Measurements from ENCODE around the gene C17orf78.
"Not testable (repeated sequence)": the region's sequence is repeated elsewhere in the genome, so short reads cannot be mapped to it uniquely, and the experiment has no call there.

C17orf78 gene

DNA sequence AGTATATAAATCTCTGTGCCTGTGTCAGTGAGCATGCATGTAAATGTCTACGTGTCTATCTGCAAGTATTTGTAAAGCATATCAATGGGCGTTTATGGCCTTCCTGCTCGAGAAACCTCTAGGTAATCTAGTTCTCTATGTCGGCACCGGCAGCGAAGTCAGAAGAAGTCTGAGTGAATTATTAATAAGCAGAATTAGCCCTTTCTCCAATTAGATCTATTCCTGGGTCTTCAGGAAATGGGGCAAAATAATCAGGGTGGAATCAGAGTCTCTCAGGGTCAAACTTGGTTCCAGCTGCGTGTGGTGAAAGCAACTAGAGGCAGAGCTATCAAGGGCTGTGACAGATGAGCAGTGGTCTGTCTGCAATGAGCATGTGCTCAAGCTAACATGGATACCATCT lies at the start of gene C17orf78:
C17orf78 (plus strand) TSS at position 280 of the 400 bp plus-strand sequence; CDS start at position 388, 108 bp downstream.
- DNase-seq, result no peak

DNA sequence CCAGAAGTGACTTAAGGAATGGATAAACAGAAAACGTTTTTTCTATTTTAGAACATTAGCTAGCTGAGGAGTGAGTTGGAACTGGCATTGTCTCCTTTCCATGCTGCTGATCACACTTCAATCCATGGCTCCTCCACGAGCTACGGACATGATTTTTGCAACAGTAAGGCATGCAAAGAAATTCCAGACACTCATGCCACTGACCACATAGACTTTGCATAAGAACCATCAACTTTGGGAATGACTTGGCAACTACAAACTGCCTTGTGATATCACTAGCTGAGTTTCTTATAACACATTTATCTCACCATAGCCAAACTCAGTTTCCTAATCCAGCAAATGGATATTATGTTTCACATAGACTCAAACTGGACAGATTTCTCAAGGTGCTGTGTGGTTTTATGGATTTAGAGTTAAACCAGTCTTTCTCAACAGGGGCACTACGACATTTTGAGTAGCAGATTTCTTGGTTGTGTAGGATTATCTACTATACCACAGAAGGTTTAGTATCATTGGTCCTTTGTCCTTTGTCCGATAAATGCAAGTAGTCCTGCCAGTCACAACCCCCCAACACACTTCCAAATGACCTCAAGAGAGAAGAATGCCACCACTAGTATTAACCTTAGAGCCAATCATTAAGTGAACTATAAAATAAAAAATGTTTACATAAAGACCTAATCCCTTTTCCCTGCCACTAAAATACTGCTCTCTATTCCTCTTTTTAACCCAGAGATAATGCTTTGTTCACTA lies 48.3 kb upstream of the C17orf78 start:
- DNase-seq, result no peak

GRCh38 chr17:37338847-37339246 lies 36.9 kb upstream of the C17orf78 start:
- DNase-seq, result no peak

- no peak for DNase-seq
Observed at GRCh38 chr17:37339321-37339720, 36.5 kb upstream of the C17orf78 start.

DNA sequence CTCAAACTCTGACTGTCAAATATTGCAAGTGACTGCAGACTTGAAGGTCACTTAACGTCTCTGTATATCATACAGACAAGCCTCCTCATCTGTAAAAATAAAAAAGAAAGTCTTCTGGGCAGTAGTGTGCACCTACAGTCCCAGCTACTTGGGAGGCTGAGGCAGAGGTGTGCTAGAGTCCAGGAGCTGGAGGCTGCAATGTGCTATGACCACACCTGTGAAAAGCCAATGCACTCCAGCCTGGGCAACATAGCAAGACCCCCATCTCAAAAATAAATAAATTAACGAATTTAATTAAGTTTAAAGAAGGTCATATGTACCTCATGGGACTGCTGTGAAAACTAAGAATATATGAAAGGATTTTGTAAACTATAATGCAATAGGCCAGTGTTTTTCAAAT lies 35.0 kb upstream of the C17orf78 start:
- DNase-seq, result no peak

- DNase-seq, result no peak
Observed at GRCh38 chr17:37342589-37342988, 33.2 kb upstream of the C17orf78 start.

DNA sequence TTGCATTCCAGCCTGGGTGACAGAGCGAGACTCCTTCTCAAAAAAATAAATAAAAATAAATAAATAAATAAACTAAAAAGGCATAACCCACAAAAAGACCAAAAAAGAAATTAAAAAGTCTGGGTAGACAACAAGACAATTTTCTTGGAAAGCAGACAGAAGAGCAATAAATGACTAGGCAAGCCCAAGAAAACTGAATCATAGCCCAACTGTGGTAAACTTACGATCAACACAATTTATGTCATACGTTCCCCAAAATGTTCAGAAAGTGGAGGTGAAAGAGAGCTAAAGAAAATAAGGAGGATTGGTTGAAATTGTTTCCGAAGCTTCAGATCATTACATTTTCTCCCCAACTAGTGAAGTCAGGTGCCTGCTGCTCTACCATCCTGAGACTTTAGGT lies 31.3 kb upstream of the C17orf78 start:
- DNase-seq, result no peak

GRCh38 chr17:37346863-37347402 lies 28.9 kb upstream of the C17orf78 start:
- DNase-seq, result not testable (repeated sequence)

DNA sequence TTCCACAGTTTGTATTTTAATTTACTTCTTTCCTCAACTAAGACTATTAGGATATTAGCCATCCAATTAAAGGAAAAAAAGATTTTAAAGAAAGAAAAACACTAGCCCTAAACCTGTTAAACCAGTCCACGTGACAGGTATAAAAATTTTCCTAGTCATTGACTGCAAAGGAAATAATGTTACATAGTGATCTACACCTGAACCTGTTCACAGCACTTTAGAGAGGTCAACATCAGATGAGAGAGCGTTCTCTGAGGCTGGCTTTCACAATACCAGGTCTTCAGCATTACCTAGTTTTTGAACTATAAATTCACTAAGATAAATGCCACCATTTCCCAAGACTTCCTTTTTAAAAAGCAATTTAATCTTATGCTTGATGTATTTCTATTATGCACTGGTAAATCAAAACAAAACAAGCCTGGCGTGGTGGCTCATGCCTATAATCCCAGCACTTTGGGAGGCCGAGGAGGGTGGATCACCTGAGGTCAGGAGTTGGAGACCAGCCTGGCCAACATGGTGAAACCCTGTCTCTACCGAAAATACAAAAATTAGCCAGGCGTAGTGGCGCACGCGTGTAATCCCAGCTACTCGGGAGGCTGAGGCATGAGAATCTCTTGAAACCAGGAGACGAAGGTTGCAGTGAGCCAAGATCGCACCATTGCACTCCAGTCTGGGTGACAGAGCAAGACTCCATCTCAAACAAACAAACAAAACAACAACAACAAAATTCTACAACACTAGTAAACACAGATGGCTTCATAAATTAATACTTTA lies 18.8 kb upstream of the C17orf78 start:
- not testable (repeated sequence) for DNase-seq

DNA sequence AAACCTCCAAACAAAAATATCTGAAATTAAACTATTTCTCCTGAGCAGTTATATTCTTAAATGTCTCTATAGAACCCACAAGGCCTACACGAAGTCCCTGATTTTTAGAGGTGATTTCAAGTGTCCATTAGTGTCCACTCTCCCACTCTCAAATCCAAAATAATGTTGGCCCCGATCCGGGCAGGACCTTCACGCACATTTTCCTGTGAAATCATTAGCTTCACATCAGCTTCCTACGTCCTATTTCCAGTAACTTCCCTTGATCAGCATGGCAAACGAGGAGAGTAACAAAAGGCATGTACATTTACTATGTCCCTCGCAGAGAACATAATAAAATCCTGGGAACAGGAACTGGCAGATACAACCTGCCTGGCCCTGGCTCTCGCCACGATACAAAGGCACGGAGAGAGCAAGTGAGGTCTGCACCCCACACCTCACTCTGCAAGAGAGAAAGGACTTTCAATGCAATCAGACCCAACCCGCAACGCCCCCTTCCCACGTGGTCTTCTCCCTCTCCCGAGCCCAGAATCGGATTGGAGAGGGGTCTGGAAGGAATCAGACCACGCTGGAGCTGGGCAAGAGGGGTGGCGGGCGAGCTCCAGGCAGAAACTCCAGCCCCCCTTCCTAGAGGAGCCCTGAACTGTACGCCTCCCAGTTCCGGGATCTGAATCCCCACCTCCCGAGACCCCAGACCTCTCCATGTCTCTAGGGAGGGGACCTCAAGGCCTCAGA lies 17.5 kb upstream of the C17orf78 start:
- DNase-seq, result peak; percentile 57

DNA sequence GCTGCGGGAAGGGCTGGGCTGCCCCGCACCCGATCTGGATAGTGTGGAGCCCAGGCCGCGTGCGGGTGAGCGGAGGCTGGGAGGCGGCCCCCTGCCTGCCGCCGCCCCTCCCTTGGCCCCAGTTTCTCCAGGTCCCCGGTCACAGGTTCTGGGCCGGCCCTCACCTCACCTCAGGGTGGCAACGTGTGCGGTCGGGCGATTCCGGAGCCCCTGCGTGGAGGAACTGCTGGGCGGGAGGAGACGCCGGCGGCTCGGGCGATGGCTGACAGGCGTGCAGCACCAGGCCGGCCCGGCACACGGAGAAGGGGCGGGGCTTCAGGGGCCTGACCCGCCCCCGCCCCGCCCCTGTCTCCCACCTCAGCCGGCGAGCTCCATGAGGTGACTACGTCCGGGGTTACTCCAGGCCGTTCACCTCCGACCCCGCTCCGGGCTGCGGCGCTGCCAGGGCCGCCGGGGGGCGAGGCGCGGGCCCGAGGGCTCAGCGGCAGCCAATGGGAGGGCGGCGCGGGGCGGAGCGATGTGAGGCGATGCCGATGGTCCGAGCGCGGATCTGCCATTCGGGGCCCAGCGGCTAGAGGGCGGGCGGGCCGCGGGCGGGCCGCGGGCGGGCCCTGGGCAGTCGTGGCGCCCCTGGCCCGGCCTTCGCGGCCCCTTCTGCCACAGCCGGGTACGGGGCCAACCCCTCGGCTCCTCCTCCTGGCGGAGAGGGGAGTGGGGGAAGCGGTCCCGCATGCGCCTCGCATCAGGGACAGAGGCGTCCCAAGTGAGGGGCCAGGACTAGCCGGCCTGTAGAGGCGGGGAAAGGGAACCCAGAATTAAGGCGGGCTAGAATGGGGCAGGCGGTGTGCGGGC lies 16.7 kb upstream of the C17orf78 start:
- peak; percentile 92 for DNase-seq

DNA sequence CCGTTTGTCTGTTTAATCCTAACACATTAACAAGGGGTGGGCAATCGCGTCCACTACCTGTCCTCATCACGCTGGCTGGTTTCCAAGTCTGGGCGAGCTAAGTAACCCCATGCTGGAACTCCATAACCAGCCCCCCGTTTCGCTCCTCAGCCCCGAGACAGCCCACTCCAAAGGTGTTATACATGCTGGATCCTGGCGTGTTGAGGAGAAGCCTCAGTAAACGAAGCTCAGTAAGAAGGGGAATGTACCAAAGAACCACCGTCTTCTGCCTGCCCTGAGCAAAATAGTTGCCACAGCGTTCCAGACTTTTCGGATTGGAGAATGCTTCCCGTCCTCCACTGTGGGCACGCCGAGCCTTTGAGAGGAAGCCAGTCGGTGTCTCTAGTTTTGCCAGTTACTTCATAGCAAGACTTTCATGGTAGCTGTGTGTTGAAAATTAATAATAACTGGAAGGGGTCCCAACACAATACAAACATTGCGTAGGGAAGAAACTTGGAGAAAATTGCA lies 16.1 kb upstream of the C17orf78 start:
- DNase-seq, result no peak

- no peak for DNase-seq
Observed at GRCh38 chr17:37360632-37361031, 15.2 kb upstream of the C17orf78 start.

DNA sequence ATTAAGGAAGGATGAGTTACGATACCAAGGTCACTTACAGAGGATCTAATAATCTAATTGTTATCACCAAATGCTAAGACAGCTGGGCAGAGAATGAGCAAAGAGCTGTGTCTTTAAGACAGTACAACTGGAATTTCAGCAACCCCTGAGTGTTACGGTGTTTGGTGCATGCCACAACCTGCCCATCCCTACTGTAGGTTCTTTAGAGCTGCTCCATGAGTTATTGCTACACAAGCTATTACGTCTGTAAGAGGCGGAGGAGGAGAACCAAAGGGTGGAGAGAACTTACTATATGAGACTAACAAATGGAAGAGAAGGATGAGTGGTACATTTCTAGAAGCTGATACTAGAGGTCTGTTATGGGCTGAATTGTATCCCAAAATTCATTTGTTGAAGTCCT lies 14.2 kb upstream of the C17orf78 start:
- DNase-seq, result peak; percentile 15

- DNase-seq, result no peak
Observed at GRCh38 chr17:37365589-37365988, 10.2 kb upstream of the C17orf78 start.

- DNase-seq, result no peak
Observed at GRCh38 chr17:37368577-37368976, 7.2 kb upstream of the C17orf78 start.

DNA sequence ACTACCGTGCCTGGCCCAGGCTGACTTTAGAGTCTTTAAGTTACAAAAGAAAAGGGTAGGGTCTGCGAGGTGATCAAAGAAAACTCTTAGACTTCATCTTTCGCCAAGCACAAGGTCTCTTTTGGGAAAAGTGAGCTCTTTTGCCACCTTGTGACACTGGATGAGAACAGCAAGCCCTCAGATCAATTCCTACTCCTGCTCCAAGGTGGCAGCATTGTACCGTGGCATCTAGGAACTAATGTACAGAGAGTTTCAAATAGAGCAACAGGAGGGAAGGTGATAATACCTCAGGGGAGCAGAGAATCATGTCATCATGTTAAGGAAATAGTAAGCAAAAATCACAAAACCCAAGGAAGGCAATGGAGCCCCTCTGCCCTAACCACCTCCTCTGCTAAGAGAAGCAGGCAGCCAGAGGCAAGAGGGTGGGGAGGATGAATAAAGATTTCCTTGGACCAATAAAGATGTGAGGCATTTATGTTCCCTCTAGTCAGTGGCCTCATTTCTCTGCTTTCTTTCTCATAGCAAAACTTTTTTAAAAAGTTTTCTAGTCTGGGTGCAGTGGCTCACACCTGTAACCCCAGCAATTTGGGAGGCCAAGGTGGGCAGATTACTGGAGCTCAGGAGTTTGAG lies 2.1 kb upstream of the C17orf78 start:
- DNase-seq, result peak; percentile 81

DNA sequence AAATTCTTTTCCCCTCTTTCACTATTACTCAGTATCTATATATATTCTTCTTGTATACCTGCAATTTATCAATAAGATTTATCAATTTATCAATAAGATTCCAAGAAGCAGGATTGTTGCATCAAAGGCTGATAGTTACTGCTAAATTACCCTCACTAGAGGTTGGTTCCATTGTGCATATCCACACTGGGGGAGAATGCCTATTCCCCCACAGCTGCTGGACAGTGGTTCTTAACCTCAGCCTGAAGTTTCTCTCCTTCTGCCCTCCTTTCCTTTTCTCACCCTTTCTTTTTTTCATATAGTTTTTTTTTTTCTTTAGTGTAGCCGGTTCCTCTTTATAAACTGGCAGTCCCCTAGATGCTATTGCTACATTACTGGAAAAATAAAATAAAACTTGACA lies 6.3 kb downstream of the C17orf78 start:
- no peak for DNase-seq

- no peak for DNase-seq
Observed at GRCh38 chr17:37384560-37385149, 8.9 kb downstream of the C17orf78 start.

DNA sequence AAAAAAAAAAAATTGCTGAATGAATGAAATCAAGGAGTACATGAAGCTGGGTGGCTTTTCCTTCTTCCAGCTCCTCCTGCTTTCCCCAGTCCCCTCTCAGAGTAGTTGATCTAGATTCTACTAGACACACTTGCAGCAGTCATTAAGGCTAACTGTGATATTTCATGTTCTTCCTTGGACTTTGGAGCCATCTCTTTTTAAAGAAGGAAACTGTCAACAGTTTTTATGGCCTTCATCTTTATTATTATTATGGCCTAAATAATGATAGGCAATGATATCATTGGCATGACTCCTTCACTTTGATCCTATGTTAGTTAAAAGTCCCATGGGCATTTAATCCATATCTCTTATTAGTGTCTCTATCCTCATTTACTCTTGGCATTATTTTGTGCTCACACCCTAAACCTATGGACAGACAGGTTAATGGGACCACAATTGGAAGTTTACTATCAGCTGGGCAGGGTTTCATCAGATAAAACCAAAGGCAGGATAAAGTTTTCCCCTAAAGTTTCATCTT lies 9.7 kb downstream of the C17orf78 start:
- no peak for DNase-seq

GRCh38 chr17:37386462-37386861 lies 10.7 kb downstream of the C17orf78 start:
- no peak for DNase-seq
